H9 (cell line): Measurements from ENCODE around the gene LIMS2. TPM values are rescaled to one million over a fixed set of nuclear protein-coding genes. Genes with fewer than 3 reads are reported as not detected.

Experiments
- DNase-seq: peaks from one replicate; pipeline ENCODE4 v3.0.0-alpha.2; 2017
- H2AFZ ChIP-seq: one replicate; pipeline ENCODE4 v1.6.1; 2013; ENCODE audit warnings: mild to moderate bottlenecking, low read length, control low read depth, moderate library complexity
- H2AK5ac ChIP-seq: 2 replicates; pipeline ENCODE4 v1.6.1; 2013; ENCODE audit warnings: low read length, control low read depth, mixed read lengths; ENCODE audit not compliant: insufficient read length
- H2BK120ac ChIP-seq: one replicate; pipeline ENCODE4 v1.6.1; 2013; ENCODE audit warnings: low read depth, mild to moderate bottlenecking, low read length, control low read depth, inconsistent platforms; ENCODE audit not compliant: poor library complexity, severe bottlenecking
- H2BK12ac ChIP-seq: 2 replicates; pipeline ENCODE4 v1.6.1; 2013; ENCODE audit warnings: low read length, control low read depth, mixed read lengths, low read depth; ENCODE audit not compliant: insufficient read length
- H2BK15ac ChIP-seq: 2 replicates; pipeline ENCODE4 v1.6.1; 2013; ENCODE audit warnings: low read depth, low read length, control low read depth
- H2BK20ac ChIP-seq: one replicate; pipeline ENCODE4 v1.6.1; 2013; ENCODE audit warnings: low read depth, mild to moderate bottlenecking, low read length, control low read depth, inconsistent platforms; ENCODE audit not compliant: poor library complexity, severe bottlenecking
- H2BK5ac ChIP-seq: 2 replicates; pipeline ENCODE4 v1.6.1; 2013; ENCODE audit warnings: low read length, control low read depth, mixed read lengths; ENCODE audit not compliant: insufficient read length
- H3K14ac ChIP-seq: 2 replicates; pipeline ENCODE4 v1.6.1; 2013; ENCODE audit warnings: low read length, control low read depth; ENCODE audit not compliant: insufficient read depth
- H3K18ac ChIP-seq: 2 replicates; pipeline ENCODE4 v1.6.1; 2013; ENCODE audit warnings: low read depth, mild to moderate bottlenecking, mixed read lengths, low read length, control low read depth; ENCODE audit not compliant: insufficient read length
- H3K23ac ChIP-seq: 2 replicates; pipeline ENCODE4 v1.6.1; 2013; ENCODE audit warnings: low read length, control low read depth, mixed read lengths, low read depth; ENCODE audit not compliant: insufficient read length
- H3K23me2 ChIP-seq: 2 replicates; pipeline ENCODE4 v1.6.1; 2013; ENCODE audit warnings: low read depth, mild to moderate bottlenecking, mixed read lengths, low read length, control low read depth; ENCODE audit not compliant: insufficient read length, poor library complexity, severe bottlenecking
- H3K27ac ChIP-seq: 2 replicates; pipeline ENCODE4 v1.5.1; 2013; ENCODE audit warnings: low read length, control low read depth, mixed read lengths, low read depth; ENCODE audit not compliant: insufficient read length
- H3K27me3 ChIP-seq: 2 replicates; pipeline ENCODE4 v1.6.1; 2013; ENCODE audit warnings: low read length, control low read depth, inconsistent platforms; ENCODE audit not compliant: insufficient read depth
- H3K4ac ChIP-seq: 2 replicates; pipeline ENCODE4 v1.6.1; 2013; ENCODE audit warnings: low read depth, mild to moderate bottlenecking, control low read depth, inconsistent platforms, low read length, moderate library complexity
- H3K4me1 ChIP-seq: 2 replicates; pipeline ENCODE4 v1.6.1; 2013; ENCODE audit warnings: low read length, control low read depth, inconsistent platforms; ENCODE audit not compliant: insufficient read depth
- H3K4me2 ChIP-seq: 2 replicates; pipeline ENCODE4 v1.6.1; 2013; ENCODE audit warnings: low read length, control low read depth, mixed read lengths; ENCODE audit not compliant: insufficient read length, insufficient read depth
- H3K56ac ChIP-seq: 2 replicates; pipeline ENCODE4 v1.6.1; 2013; ENCODE audit warnings: low read depth, mild to moderate bottlenecking, mixed read lengths, low read length, control low read depth; ENCODE audit not compliant: insufficient read length
- H3K79me1 ChIP-seq: 2 replicates; pipeline ENCODE4 v1.6.1; 2013; ENCODE audit warnings: low read depth, mild to moderate bottlenecking, moderate library complexity, low read length, control low read depth, inconsistent platforms; ENCODE audit not compliant: insufficient read depth, poor library complexity, severe bottlenecking
- H3K79me2 ChIP-seq: 2 replicates; pipeline ENCODE4 v1.6.1; 2013; ENCODE audit warnings: low read length, control low read depth, inconsistent platforms; ENCODE audit not compliant: insufficient read depth
- H3K9ac ChIP-seq: 2 replicates; pipeline ENCODE4 v1.6.1; 2013; ENCODE audit warnings: low read length, control low read depth, mixed read lengths; ENCODE audit not compliant: insufficient read length; ENCODE audit errors: extremely low read depth
- H3K9me3 ChIP-seq: one replicate; pipeline ENCODE4 v1.6.1; 2013; ENCODE audit warnings: low read depth, low read length, inconsistent platforms; ENCODE audit not compliant: control insufficient read depth
- H3T11ph ChIP-seq: one replicate; pipeline ENCODE4 v1.6.1; 2013; ENCODE audit warnings: mild to moderate bottlenecking, low read length, control low read depth, inconsistent platforms
- H4K20me1 ChIP-seq: one replicate; pipeline ENCODE4 v1.6.1; 2013; ENCODE audit not compliant: control insufficient read depth, insufficient read length, insufficient read depth
- H4K5ac ChIP-seq: 2 replicates; pipeline ENCODE4 v1.6.1; 2013; ENCODE audit warnings: low read depth, mild to moderate bottlenecking, mixed read lengths, low read length, control low read depth; ENCODE audit not compliant: insufficient read length
- H4K8ac ChIP-seq: replicated peaks from 2 replicates; pipeline ENCODE4 v1.6.1; 2013; ENCODE audit warnings: low read length, control low read depth, mixed read lengths, low read depth; ENCODE audit not compliant: insufficient read length
- H4K91ac ChIP-seq: 2 replicates; pipeline ENCODE4 v1.6.1; 2013; ENCODE audit warnings: low read depth, mild to moderate bottlenecking, moderate library complexity, mixed read lengths, low read length, control low read depth; ENCODE audit not compliant: insufficient read length
- H3K27ac Mint-ChIP-seq, 3 experiments: 2 replicates in 2 of 3; 3 replicates in 1 of 3; pipeline ENCODE4 v1.8.0; 2020 to 2021; ENCODE audit warnings: mixed read lengths in 3 of 3, mild to moderate bottlenecking in 1 of 3, moderate library complexity in 1 of 3
- H3K27me3 Mint-ChIP-seq: 2 replicates; pipeline ENCODE4 v1.8.0; 2021; ENCODE audit warnings: low read depth, mild to moderate bottlenecking, moderate library complexity, mixed read lengths
- H3K36me3 Mint-ChIP-seq, 3 experiments: 2 replicates in 2 of 3; 3 replicates in 1 of 3; pipeline ENCODE4 v1.8.0; 2020 to 2021; ENCODE audit warnings: low read depth in 3 of 3, mixed read lengths in 3 of 3; ENCODE audit not compliant: insufficient read depth in 1 of 3
- H3K4me1 Mint-ChIP-seq, 2 experiments: 2 replicates each; pipeline ENCODE4 v1.8.0; 2020; ENCODE audit warnings: mixed read lengths in 2 of 2
- H3K4me3 Mint-ChIP-seq, 2 experiments: 2 replicates in 1 of 2; 3 replicates in 1 of 2; pipeline ENCODE4 v1.8.0; 2020 to 2021; ENCODE audit warnings: mild to moderate bottlenecking in 2 of 2, mixed read lengths in 2 of 2, moderate library complexity in 1 of 2
- H3K9me3 Mint-ChIP-seq, 2 experiments: 2 replicates in 1 of 2; 3 replicates in 1 of 2; pipeline ENCODE4 v1.8.0; 2020; ENCODE audit warnings: mild to moderate bottlenecking in 2 of 2, mixed read lengths in 2 of 2, moderate library complexity in 1 of 2
- CTCF ChIP-seq: fragments of 200-600 bp; sonication (generic); conservative IDR thresholded peaks from 3 replicates; pipeline ENCODE4 v1.8.0; 2021; ENCODE audit warnings: antibody characterized with exemption, mild to moderate bottlenecking
- WGBS: extraction: QIAGEN DNeasy Blood & Tissue Kit; methylation state at CpG from one replicate; pipeline ENCODE4 v1.1.7; 2013; ENCODE audit warnings: missing lambda C conversion rate, low lambda C conversion rate, mixed read lengths; ENCODE audit not compliant: insufficient read length; ENCODE audit errors: extremely low coverage; 5-methylcytosine and 5-hydroxymethylcytosine counted together
- total RNA-seq: library from RNA; stranded (reverse); gene quantifications from 2 replicates; pipeline ENCODE4 v1.2.1, GENCODE V29; 2021

LIMS2 gene
- total RNA-seq, 1 experiment from 2014 or later: 5.9 TPM

- H3K23ac ChIP-seq: no peak within 1 kb of the TSS
- H3K23me2 ChIP-seq: peaks cover 4% of the 10 kb centered on the region
- H3K79me1 ChIP-seq: no peaks in the 10 kb centered on the region
- no peaks in the 10 kb centered on the region for H3K79me2 ChIP-seq
- no peak within 1 kb of the TSS for H2BK5ac ChIP-seq
- no peak for TF ChIP-seq CTCF
- no peaks in the 10 kb centered on the region for H3K9me3 ChIP-seq
- no peaks in the 10 kb centered on the region for H3K4me1 ChIP-seq
- H4K8ac ChIP-seq: no peak within 1 kb of the TSS
- H2BK15ac ChIP-seq: no peak within 1 kb of the TSS
- H2BK120ac ChIP-seq: no peak within 1 kb of the TSS
- H3K27ac ChIP-seq: no peak within 1 kb of the TSS
- H3K18ac ChIP-seq: no peak within 1 kb of the TSS
- Mint-ChIP-seq H3K27me3 (peaks cover 4% of the 10 kb centered on the region), H3K36me3 (no peaks in the 10 kb centered on the region), H3K4me3 (no peak within 1 kb of the TSS), H3K27ac (no peak within 1 kb of the TSS; a peak in 1 of 7 replicates), H3K9me3 (no peaks in the 10 kb centered on the region), H3K4me1 (peaks cover 7 to 17% of the 10 kb centered on the region in 2 experiments)
- no peak within 1 kb of the TSS for H2AFZ ChIP-seq
- H4K20me1 ChIP-seq: no peaks in the 10 kb centered on the region
- no peaks in the 10 kb centered on the region for H3K27me3 ChIP-seq
- WGBS: no CpG with 5 or more reads among the region's 37 CpGs
- H3K9ac ChIP-seq: no peak within 1 kb of the TSS
- no peak within 1 kb of the TSS for H3K4ac ChIP-seq
- H2AK5ac ChIP-seq: no peak within 1 kb of the TSS
- no peak within 1 kb of the TSS for H4K91ac ChIP-seq
- H2BK12ac ChIP-seq: no peak within 1 kb of the TSS
- no peak for DNase-seq
- no peak within 1 kb of the TSS for H2BK20ac ChIP-seq
- H4K5ac ChIP-seq: no peak within 1 kb of the TSS
- H3K14ac ChIP-seq: no peak within 1 kb of the TSS; the same call in 1 of the 2 replicates
- H3K56ac ChIP-seq: no peak within 1 kb of the TSS
- no peak within 1 kb of the TSS for H3K4me2 ChIP-seq
- no peak within 1 kb of the TSS for H3T11ph ChIP-seq
Observed at GRCh38 chr2:127645395-127646291, 29.7 kb downstream of the LIMS2 start, which contains the start of gene GPR17. GPR17 (plus strand) TSS chr2:127646153; CDS start chr2:127650736, 4,583 bp downstream.
